Peyer's patch (tissue), 4 donors: ENCODE results near the gene KIAA1671.

Experiments
- POLR2A ChIP-seq, 2 donors: fragments of 450-650 bp; IDR thresholded peaks; one replicate each; pipeline ENCODE4 v1.5.1; 2017; ENCODE audit warnings: antibody characterized with exemption in 2 of 2, mild to moderate bottlenecking in 2 of 2, moderate library complexity in 2 of 2
- TF ChIP-seq, protein P1 (sequence below), 6 experiments: fragments of 450-650 bp in 4 of 6; fragments of 200-600 bp in 2 of 6; sonication (generic) in 1 of 6; IDR thresholded peaks; one replicate each; pipeline ENCODE4 v1.5.1; 2017 to 2019; ENCODE audit warnings: antibody characterized with exemption in 6 of 6, mild to moderate bottlenecking in 3 of 6, moderate library complexity in 1 of 6

DNA sequence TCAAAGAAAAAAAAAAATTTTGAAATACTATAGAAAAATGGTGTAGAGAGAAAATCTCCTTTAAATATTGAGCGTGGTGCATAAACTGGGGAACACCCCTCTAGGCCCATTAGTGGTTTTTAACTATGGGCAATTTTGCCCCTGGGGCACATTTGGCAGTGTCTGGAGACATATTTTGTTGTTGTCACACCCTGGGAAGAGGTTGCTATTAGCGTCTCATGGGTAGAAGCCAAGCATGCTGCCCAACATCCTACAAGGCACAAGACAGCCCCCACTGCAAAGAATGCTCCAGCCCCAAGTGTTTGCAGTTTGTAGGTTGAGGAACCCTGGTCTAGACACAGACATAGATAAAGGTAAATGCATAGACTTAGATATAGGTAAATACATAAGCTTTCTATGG, 92.6 kb downstream of the KIAA1671 start:
- TF ChIP-seq, protein P1, sequence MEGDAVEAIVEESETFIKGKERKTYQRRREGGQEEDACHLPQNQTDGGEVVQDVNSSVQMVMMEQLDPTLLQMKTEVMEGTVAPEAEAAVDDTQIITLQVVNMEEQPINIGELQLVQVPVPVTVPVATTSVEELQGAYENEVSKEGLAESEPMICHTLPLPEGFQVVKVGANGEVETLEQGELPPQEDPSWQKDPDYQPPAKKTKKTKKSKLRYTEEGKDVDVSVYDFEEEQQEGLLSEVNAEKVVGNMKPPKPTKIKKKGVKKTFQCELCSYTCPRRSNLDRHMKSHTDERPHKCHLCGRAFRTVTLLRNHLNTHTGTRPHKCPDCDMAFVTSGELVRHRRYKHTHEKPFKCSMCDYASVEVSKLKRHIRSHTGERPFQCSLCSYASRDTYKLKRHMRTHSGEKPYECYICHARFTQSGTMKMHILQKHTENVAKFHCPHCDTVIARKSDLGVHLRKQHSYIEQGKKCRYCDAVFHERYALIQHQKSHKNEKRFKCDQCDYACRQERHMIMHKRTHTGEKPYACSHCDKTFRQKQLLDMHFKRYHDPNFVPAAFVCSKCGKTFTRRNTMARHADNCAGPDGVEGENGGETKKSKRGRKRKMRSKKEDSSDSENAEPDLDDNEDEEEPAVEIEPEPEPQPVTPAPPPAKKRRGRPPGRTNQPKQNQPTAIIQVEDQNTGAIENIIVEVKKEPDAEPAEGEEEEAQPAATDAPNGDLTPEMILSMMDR (IDR thresholded peaks at IDR 0.05), result no peak
- TF ChIP-seq POLR2A (IDR thresholded peaks at IDR 0.05), result no peak
